Thyroid gland (tissue), 4 donors: ENCODE measurements around the gene RSU1.

Experiments used
- CTCF ChIP-seq, 6 experiments: fragments of 200-600 bp in 3 of 6; fragments of 450-650 bp in 3 of 6; sonication (generic) in 3 of 6; IDR thresholded peaks; one replicate each; pipeline ENCODE4 v1.5.1; 2016 to 2019; ENCODE audit warnings: antibody characterized with exemption in 6 of 6, mild to moderate bottlenecking in 2 of 6, inconsistent platforms in 1 of 6, moderate library complexity in 1 of 6
- POLR2A ChIP-seq, 2 donors: fragments of 450-650 bp; IDR thresholded peaks; one replicate each; pipeline ENCODE4 v1.6.1; 2017; ENCODE audit warnings: antibody characterized with exemption in 2 of 2, mild to moderate bottlenecking in 2 of 2, moderate library complexity in 1 of 2

- no peak for TF ChIP-seq CTCF (IDR thresholded peaks at IDR 0.05)
- TF ChIP-seq POLR2A (IDR thresholded peaks at IDR 0.05), result no peak
These were observed 167.5 kb downstream of the RSU1 start for GRCh38 chr10:16649757-16650156.
